ENCODE measurements around the gene SPINK8. TPM values are rescaled to one million over a fixed set of nuclear protein-coding genes. Genes with fewer than 3 reads are reported as not detected.
"Not testable (repeated sequence)": the region's sequence is repeated elsewhere in the genome, so short reads cannot be mapped to it uniquely, and the experiment has no call there.

Gene SPINK8
- total RNA-seq, 2 donors from 2014 or later = not detected

DNA sequence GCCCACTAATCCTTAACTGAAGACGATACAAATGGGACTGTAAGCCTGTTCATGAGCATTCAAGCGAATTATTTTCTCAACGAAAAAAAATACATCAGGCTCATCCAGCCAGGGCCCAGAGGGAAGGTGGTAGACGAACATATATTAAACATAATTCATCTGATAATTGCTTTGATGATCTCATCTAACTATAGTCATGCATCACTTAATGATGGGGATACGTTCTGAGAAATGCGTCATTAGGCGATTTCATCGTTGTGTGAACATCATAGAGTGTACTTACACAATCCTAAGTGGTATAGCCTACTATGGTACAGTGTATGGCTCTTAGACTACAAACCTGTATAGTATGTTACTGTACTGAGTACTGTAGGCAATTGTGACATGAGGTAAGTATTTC, 10.0 kb upstream of the SPINK8 start:
- no peak overlapping the region for H3K4me3 ChIP-seq (ENCODE audit: low read length)
- peaks cover 19% of the 10 kb centered on the region for H3K27me3 ChIP-seq (ENCODE audit: control insufficient read depth, insufficient read depth, low read length, poor library complexity, severe bottlenecking)
- Mint-ChIP-seq H3K4me3 (no peak overlapping the region), H3K9me3 (no peaks in the 10 kb centered on the region), H3K27ac (no peak overlapping the region), H3K36me3 (ENCODE audit: low read depth) (no peaks in the 10 kb centered on the region), H3K4me1 (no peaks in the 10 kb centered on the region), H3K27me3 (ENCODE audit: insufficient read depth) (peaks cover 18% of the 10 kb centered on the region)
- H3K27ac ChIP-seq (ENCODE audit: low read depth, low read length) = no peak overlapping the region
- TF ChIP-seq, protein P1, sequence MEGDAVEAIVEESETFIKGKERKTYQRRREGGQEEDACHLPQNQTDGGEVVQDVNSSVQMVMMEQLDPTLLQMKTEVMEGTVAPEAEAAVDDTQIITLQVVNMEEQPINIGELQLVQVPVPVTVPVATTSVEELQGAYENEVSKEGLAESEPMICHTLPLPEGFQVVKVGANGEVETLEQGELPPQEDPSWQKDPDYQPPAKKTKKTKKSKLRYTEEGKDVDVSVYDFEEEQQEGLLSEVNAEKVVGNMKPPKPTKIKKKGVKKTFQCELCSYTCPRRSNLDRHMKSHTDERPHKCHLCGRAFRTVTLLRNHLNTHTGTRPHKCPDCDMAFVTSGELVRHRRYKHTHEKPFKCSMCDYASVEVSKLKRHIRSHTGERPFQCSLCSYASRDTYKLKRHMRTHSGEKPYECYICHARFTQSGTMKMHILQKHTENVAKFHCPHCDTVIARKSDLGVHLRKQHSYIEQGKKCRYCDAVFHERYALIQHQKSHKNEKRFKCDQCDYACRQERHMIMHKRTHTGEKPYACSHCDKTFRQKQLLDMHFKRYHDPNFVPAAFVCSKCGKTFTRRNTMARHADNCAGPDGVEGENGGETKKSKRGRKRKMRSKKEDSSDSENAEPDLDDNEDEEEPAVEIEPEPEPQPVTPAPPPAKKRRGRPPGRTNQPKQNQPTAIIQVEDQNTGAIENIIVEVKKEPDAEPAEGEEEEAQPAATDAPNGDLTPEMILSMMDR (conservative IDR thresholded peaks at IDR 0.05) = no peak
- DNase-seq = no peak
- no peaks in the 10 kb centered on the region for H3K36me3 ChIP-seq (ENCODE audit: control insufficient read depth, insufficient read depth, low read length)
- 93 to 100% methylated on average over 1 to 8 of the region's 8 CpGs for WGBS, 2 experiments (ENCODE audit: insufficient coverage in 1 of 2, insufficient read length in 1 of 2)
- no peaks in the 10 kb centered on the region for H3K9me3 ChIP-seq (ENCODE audit: control insufficient read depth, low read length)
- no peaks in the 10 kb centered on the region for H3K4me1 ChIP-seq (ENCODE audit: control insufficient read depth, insufficient read depth, low read length)
- H3K9ac ChIP-seq (ENCODE audit: extremely low read depth, low read length, poor library complexity, severe bottlenecking) = no peak overlapping the region

DNA sequence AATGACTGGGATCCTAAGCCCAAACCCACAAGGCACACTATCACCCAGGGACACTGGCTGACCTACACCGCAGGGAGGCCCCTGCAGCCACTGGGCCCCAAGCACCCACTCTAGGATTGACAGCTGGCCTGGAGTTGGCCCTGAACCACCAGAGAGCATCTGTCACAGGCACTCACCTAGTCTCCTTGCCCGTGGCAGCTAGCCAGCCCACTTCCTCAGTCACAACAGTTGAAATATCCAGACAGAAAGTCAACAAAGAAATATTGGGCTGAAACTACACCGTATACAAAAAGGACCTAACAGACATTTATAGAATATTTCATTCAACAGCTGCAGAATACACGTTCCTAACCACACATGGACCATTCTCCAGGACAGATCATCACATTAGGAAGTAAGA, 5.2 kb upstream of the SPINK8 start:
- H3K36me3 ChIP-seq (ENCODE audit: control insufficient read depth, insufficient read depth, low read length) = no peaks in the 10 kb centered on the region
- no peak overlapping the region for H3K9ac ChIP-seq (ENCODE audit: extremely low read depth, low read length, poor library complexity, severe bottlenecking)
- TF ChIP-seq, protein P1 (conservative IDR thresholded peaks at IDR 0.05) = no peak
- H3K4me1 ChIP-seq (ENCODE audit: control insufficient read depth, insufficient read depth, low read length) = no peaks in the 10 kb centered on the region
- Mint-ChIP-seq H3K4me3 (no peak overlapping the region), H3K36me3 (ENCODE audit: low read depth) (no peaks in the 10 kb centered on the region), H3K4me1 (peaks cover 14% of the 10 kb centered on the region), H3K9me3 (no peaks in the 10 kb centered on the region), H3K27me3 (ENCODE audit: insufficient read depth) (no peaks in the 10 kb centered on the region), H3K27ac (no peak overlapping the region)
- no peak for DNase-seq
- no peaks in the 10 kb centered on the region for H3K27me3 ChIP-seq (ENCODE audit: control insufficient read depth, insufficient read depth, low read length, poor library complexity, severe bottlenecking)
- no peak overlapping the region for H3K4me3 ChIP-seq (ENCODE audit: low read length)
- H3K9me3 ChIP-seq (ENCODE audit: control insufficient read depth, low read length) = no peaks in the 10 kb centered on the region
- H3K27ac ChIP-seq (ENCODE audit: low read depth, low read length) = no peak overlapping the region
- WGBS, 2 experiments (ENCODE audit: insufficient coverage in 1 of 2, insufficient read length in 1 of 2) = 79 to 86% methylated on average over 2 to 4 of the region's 4 CpGs

DNA sequence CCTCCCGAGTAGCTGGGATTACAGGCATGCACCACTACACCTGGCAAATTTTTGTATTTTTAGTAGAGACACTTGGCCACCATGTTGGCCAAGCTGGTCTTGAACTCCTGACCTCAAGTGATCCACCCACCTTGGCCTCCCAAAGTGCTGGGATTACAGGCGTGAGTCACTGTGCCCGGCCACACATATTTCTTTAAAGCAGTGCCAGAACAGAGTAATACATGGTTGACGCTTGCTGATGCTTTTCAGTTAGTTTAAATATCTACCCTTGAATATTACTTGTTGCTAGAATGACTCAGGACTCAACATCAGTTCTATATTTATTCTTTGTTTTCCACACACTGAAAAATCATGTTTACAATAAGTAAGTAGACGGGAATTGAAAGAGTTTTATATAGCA, 4.1 kb upstream of the SPINK8 start:
- H3K4me1 Mint-ChIP-seq = peaks cover 14% of the 10 kb centered on the region
- not testable (repeated sequence) for H3K4me3 ChIP-seq (ENCODE audit: low read length); H3K4me1 ChIP-seq (ENCODE audit: control insufficient read depth, insufficient read depth, low read length); H3K27ac ChIP-seq (ENCODE audit: low read depth, low read length); H3K4me3 Mint-ChIP-seq; H3K9me3 Mint-ChIP-seq; H3K9ac ChIP-seq (ENCODE audit: extremely low read depth, low read length, poor library complexity, severe bottlenecking); DNase-seq; H3K27me3 Mint-ChIP-seq (ENCODE audit: insufficient read depth); H3K27me3 ChIP-seq (ENCODE audit: control insufficient read depth, insufficient read depth, low read length, poor library complexity, severe bottlenecking); H3K9me3 ChIP-seq (ENCODE audit: control insufficient read depth, low read length); H3K27ac Mint-ChIP-seq; H3K36me3 ChIP-seq (ENCODE audit: control insufficient read depth, insufficient read depth, low read length); H3K36me3 Mint-ChIP-seq (ENCODE audit: low read depth)
- WGBS, 2 experiments (ENCODE audit: insufficient coverage in 1 of 2, insufficient read length in 1 of 2) = 83 to 93% methylated on average over 4 to 5 of the region's 5 CpGs

DNA sequence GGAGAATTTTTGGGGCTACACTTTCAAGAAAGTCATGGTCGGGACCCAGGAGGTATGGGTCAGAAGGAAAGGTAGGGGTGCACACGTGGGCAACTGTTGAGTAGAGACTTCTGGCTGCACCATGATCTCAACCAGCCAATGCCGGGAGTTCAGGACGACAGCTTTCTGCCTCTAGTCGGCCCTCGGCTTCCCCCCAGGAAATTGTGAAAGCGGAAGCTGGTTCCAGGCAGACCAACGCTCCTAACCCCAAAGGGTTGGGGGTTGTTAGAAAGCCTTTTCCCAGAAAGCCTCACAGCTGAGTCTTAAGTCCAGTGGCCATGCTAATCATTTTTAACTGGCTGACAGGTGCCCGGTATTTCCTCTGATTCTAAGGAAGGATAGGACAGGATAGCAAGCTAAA, 1.8 kb upstream of the SPINK8 start:
- H3K4me1 Mint-ChIP-seq = peaks cover 14% of the 10 kb centered on the region
- not testable (repeated sequence) for H3K4me1 ChIP-seq (ENCODE audit: control insufficient read depth, insufficient read depth, low read length); H3K27ac ChIP-seq (ENCODE audit: low read depth, low read length); H3K27me3 ChIP-seq (ENCODE audit: control insufficient read depth, insufficient read depth, low read length, poor library complexity, severe bottlenecking); H3K9me3 Mint-ChIP-seq; H3K9me3 ChIP-seq (ENCODE audit: control insufficient read depth, low read length); H3K36me3 Mint-ChIP-seq (ENCODE audit: low read depth); H3K27me3 Mint-ChIP-seq (ENCODE audit: insufficient read depth); DNase-seq; H3K4me3 Mint-ChIP-seq; H3K27ac Mint-ChIP-seq; H3K36me3 ChIP-seq (ENCODE audit: control insufficient read depth, insufficient read depth, low read length); H3K4me3 ChIP-seq (ENCODE audit: low read length); H3K9ac ChIP-seq (ENCODE audit: extremely low read depth, low read length, poor library complexity, severe bottlenecking)
- WGBS, 2 experiments (ENCODE audit: insufficient coverage in 1 of 2, insufficient read length in 1 of 2) = 91% methylated on average over 9 of the region's 9 CpGs

All from endodermal cell (in vitro differentiated cells).